Fibroblast of skin of back (primary cell): ENCODE results near the gene GKN1.

Experiments
- DNase-seq: peaks from one replicate; pipeline ENCODE4 v3.0.0-alpha.2; 2013

Gene GKN1

GRCh38 chr2:69010437-69011194, 36.2 kb downstream of the GKN1 start:
- no peak for DNase-seq

GRCh38 chr2:69011611-69012157, 37.2 kb downstream of the GKN1 start:
- DNase-seq = no peak

GRCh38 chr2:69012310-69013141, 38.1 kb downstream of the GKN1 start:
- DNase-seq = peak; percentile 37

GRCh38 chr2:69013142-69013839, 38.9 kb downstream of the GKN1 start, which contains the start of gene ANTXR1:
Gene ANTXR1 (plus strand): TSS chr2:69013179. CDS start chr2:69013500, 321 bp downstream.
- peak; percentile 83 for DNase-seq

- DNase-seq = peak; percentile 48
Measured at GRCh38 chr2:69013840-69014821, 39.7 kb downstream of the GKN1 start.

GRCh38 chr2:69017080-69017479, 42.6 kb downstream of the GKN1 start:
- peak; percentile 59 for DNase-seq

GRCh38 chr2:69017835-69018234, 43.4 kb downstream of the GKN1 start:
- DNase-seq = peak; percentile 38

- DNase-seq = no peak
Measured at GRCh38 chr2:69018678-69019095, 44.3 kb downstream of the GKN1 start.

- DNase-seq = no peak
Measured at GRCh38 chr2:69020496-69021426, 46.3 kb downstream of the GKN1 start.

- DNase-seq = no peak
Measured at GRCh38 chr2:69021727-69022126, 47.3 kb downstream of the GKN1 start.

GRCh38 chr2:69022548-69022947, 48.1 kb downstream of the GKN1 start:
- no peak for DNase-seq

- no peak for DNase-seq
Measured at GRCh38 chr2:69023236-69023635, 48.8 kb downstream of the GKN1 start.

GRCh38 chr2:69026026-69026425, 51.6 kb downstream of the GKN1 start:
- no peak for DNase-seq

- DNase-seq = no peak
Measured at GRCh38 chr2:69026691-69027459, 52.4 kb downstream of the GKN1 start.
